Measurements from ENCODE around the gene IL21.
"Not testable (repeated sequence)": the region's sequence is repeated elsewhere in the genome, so short reads cannot be mapped to it uniquely, and the experiment has no call there.

Gene IL21

DNA sequence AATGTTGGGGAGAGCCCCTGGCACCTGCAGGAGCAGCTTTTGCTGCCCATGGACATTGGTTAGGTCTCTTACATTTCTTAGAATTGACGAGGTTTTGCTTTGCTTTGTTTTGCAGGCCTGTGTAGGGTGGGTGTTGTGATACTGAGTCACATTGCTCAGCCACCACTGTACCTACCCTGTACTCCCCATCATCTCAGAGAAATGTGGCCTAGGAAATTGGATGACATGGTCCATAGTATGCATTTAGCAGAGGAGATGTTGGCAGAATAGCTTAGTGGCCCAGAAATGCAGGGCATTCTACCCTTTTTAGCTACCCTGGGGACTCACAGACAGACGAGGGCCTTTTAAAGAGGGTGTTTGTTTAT is 43.7 kb downstream of the IL21 start:
- no peak for FAIRE-seq

DNA sequence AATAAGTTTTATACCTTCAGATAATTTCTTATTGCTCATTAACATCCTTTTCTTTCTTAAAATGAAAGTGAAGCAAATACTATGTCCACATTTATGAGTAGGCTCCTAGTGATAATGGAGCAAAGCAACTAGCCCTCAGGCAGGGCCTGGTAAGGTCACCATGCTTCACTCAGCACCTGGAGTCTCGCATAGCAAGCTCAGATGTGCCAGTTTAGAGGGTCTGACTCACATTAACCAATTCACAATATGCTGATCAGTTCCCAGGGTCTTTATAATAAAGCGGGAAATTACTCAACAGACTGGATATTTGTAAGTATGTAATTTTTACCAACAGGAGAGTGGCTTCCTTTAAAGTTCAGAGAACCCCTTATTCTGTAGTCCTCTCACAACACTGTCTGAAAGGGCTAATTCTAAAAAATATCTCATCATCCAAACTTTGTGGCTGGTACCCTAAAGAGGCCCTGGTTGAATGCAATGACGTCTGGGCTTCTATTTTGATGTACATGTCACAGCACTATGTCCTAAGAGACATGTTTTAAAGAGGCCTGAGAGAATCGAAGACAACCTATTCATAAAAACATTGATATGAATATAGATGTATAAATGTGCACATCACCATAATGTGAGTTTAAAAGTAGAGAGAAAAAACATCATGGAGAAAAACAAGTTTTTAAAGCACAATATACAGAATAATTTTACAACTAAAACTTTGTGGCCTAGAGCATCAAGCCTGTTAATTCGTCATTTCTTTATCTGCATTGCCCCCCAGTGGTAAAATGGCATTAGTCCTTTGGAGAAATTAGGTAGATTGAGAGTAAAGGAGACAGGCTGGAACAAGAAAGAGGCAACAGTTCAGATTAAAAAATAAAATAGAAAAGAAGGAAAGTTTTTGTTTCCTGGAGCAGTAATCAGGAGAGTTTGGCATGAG is 44.3 kb downstream of the IL21 start:
- FAIRE-seq = peak; percentile 94

DNA sequence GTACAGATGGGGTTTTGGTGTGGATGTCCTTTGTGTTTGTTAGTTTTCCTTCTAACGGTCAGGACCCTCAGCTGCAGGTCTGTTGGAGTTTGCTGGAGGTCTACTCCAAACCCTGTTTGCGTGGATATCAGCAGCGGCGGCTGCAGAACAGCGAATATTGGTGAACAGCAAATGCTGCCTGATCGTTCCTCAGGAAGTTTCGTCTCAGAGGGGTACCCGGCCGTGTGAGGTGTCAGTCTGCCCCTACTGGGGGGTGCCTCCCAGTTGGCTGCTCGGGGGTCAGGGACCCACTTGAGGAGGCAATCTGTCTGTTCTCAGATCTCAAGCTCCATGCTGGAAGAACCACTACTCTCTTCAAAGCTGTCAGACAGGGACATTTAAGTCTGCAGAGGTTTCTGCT is 46.5 kb downstream of the IL21 start:
- not testable (repeated sequence) for FAIRE-seq

DNA sequence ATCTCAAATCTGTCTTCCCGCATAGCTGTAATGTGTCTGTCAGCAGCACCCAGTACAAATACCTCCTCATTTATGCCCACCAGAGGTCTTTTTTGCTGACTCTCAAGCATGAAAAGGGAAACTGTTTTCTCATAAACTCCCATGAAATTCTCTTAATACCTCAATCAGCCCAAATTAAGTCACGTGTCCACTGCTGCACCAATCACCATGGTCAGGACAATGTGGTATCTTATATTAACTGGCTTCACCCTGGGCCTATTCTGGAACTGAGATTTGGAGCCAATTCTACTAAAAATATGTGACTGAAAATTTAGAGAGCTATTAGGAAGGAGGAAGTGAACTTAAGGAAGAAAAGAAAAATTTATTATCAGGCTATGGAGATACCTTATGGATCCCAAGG is 58.4 kb downstream of the IL21 start:
- FAIRE-seq = no peak

Data from G401.6 (cell line).